ENCODE data around the gene EARS2.
"Not testable (repeated sequence)": the region's sequence is repeated elsewhere in the genome, so short reads cannot be mapped to it uniquely, and the experiment has no call there.

EARS2 gene

GRCh38 chr16:23556881-23557778 is at the start of gene EARS2, which contains the start of gene UBFD1:
EARS2 (minus strand) TSS chr16:23557350; CDS start chr16:23557343, 7 bp downstream.
UBFD1 (plus strand) TSS chr16:23557727; CDS start chr16:23557743, 16 bp downstream.
- DNase-seq = peak; percentile 98

DNA sequence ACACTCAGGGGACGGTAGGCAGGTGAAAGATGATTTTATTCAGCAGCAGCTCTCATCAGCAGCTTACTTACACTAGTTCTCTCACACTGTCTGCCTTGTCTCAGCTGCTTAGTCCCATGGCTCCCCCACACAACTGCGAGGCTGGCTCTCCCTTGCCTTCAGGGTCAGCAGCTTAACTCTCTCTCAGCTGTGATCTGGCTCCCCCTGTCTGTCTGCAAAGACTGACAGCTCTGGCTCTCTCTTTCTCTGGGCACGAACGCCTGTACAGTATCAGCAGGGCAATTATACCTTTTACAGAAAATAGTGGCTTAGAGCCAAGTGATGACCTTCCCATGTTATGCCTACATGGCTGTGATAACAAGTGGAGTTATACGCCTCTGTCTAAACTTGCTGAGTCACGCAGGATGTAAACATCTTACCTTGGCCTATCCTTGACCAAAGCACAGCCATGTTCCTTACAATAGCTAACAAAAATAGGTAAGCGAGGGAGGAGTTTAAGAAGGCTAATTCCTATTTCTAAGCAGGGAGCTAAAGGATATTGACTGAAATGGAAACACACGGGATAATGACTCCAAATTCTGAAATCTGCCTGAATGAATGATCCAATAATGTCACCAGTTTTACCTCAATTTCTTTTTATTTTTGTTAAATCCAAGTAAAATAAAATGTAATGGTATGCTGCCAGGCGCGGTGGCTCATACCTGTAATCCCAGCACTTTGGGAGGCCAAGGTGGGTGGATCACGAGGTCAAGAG is 40.0 kb upstream of the EARS2 start:
- DNase-seq = peak; percentile 37

DNA sequence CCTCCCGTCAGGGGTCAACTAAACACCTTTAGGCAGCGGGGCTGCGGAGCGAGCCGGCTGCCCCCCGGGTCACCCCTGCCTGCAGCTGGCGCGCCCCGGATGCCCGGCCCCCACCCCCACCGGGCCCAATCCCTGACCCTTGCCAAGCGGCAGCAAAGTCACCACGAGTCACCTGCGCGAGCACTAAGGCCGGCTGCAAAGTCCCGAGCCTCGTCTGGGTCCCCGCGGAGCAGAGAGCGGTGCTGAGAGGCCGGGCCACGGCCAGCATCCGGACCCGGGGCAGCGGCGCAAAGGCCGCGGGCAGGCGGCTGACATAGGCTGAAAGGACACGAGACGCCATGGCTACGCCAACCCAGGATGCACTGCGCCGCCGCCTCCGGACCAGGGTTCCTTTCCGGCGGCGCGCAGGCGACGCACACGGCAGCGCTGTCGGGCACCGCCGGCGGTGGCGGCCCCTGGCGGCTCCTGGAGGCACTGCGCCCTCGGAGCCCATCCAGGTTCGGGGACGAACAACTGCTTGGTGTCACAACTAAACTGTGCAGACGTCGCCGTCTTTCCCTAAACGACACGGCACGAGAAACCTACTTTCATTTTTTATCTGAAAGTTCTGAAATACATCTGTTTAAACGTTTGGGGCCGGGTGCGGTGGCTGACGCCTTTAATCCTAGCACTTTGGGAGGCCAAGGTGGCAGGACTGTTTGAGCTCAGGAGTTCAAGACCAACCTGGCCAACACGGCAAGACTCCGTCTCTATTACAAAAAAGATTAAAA is 39.0 kb upstream of the EARS2 start, which contains the start of gene NDUFAB1:
Gene NDUFAB1, minus strand, starts transcription at position 366 of the 770 bp plus-strand sequence. Its CDS starts 26 bp downstream, at position 340.
- peak; percentile 76 for DNase-seq

- peak; percentile 5 for DNase-seq
Measured at GRCh38 chr16:23595246-23595950, 38.2 kb upstream of the EARS2 start.

GRCh38 chr16:23594186-23594585 is 37.0 kb upstream of the EARS2 start:
- DNase-seq = no peak

- DNase-seq = no peak
Measured at GRCh38 chr16:23590181-23590580, 33.0 kb upstream of the EARS2 start.

GRCh38 chr16:23587726-23588125 is 30.6 kb upstream of the EARS2 start:
- no peak for DNase-seq

DNA sequence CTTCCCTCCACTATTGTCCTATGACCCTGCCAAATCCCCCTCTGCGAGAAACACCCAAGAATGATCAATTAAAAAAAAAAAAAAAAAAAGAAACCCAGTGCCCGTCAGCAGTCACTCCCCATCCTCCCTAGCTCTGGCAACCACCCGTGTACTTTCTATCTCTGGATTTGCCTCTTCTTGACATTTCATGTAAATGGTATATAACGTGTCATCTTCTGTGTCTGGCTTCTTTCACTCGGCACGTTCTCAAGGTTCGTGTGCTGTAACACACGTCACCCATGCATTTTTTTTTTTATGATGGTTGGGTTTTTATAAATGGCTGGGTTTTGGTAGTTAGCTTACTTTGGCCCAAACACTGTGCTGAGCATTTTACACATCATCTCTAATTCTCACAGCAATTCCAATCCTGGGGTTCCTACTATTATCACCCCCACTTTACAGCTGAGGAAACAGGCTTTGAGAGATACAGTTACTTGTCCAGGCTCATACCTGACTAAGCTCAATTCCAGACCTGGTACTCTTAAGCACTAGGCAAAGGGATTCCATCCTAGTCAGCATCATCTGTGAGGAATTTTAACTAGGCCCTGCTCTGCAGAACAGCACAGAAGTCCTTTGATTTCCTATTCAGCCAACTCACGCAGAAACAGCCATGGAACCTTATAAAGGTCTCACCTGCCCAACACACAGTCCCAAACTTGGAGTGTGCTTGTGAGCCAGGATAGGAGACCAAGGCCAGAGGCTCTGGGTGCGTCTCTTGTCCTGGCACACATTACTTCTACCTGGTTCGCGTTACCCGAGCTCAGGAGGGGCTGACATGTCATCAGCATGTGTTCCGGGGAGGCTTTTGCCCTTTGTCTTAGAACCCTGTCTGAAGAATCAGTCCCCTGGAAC is 27.3 kb upstream of the EARS2 start:
- DNase-seq = no peak

- not testable (repeated sequence) for DNase-seq
Measured at GRCh38 chr16:23583271-23583670, 26.1 kb upstream of the EARS2 start.

DNA sequence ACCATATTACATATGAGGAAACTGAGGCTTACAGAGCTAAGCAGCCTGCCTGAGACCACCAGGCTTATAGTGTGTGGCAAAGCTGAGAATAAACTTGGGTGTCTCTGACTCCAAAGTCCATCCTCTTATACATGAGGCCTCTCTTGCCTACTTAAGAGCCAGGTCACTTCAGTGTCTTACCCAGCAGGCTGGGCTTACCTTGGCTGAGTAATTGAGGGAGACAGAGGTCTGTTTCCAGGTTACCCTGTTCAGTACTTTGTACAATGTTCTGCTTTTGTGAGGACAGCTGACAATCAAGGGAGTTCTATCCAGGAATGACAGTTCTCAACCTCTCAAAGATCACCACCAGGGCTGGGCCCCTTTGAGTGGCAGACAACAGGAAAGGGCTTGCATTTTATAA is 24.6 kb upstream of the EARS2 start:
- DNase-seq = no peak

DNA sequence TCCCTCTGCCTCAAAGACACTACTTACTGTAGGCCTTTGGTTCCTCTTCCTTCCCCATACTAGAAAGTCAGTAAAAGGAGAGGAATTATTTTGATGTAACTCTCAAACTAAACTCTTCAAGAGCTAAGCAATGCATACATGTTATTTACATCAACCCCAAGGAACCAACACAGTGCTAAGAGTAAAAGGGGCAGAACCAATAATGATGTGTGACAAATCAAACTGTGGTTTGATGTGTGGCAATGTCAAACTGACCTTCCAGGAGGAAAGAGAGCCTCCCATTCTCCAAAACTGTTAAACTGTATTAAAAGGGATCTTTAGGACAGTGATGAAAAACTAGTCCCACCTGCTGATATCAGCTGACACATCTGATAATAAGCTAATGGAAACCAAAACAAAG is 23.2 kb upstream of the EARS2 start:
- DNase-seq = no peak

GRCh38 chr16:23579371-23579770 is 22.2 kb upstream of the EARS2 start:
- no peak for DNase-seq

GRCh38 chr16:23578101-23578830 is 21.1 kb upstream of the EARS2 start:
- DNase-seq = no peak

GRCh38 chr16:23577493-23577892 is 20.3 kb upstream of the EARS2 start:
- DNase-seq = no peak

DNA sequence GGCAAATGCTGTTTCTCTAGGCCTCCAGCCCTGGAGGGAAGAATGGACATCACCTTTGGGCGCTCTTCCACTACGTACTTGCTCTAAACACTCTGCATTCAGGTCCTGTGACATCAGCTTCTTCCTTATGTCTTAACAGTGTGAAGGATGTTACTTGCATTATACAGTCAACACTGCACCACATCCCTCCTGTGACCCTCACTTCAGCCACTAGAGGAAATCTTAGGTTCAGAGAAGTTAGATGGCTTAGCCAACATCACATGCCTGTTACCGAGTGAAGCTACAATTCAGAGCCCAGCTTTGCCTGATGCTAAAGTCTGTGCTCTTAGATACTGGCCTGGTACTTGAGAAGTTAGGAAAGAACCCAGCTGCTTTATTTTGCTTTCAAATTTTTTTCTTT is 18.7 kb upstream of the EARS2 start:
- DNase-seq = no peak

DNA sequence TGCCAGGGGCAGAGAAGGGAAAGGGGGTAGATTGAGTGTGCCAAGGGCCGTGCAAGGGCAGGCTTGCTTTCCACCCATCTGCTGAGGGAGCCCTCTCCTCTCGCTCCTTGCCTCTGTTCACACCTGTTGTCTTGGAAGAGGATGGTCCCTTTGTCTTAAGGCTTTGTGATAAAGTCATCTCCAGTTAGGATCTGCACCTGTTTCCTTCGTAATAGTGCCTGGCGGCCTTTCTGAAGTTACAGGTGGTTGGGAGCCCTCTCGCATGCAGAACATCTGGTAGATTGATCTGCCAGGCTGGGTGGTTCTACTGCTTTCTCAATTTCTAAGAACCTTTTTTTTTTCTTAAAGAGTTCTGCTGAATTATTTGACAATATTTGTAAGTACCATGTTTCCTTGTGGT is 16.7 kb upstream of the EARS2 start:
- no peak for DNase-seq

- DNase-seq = no peak
Measured at GRCh38 chr16:23572394-23572793, 15.2 kb upstream of the EARS2 start.

GRCh38 chr16:23571895-23572294 is 14.7 kb upstream of the EARS2 start:
- DNase-seq = no peak

- no peak for DNase-seq
Measured at GRCh38 chr16:23570992-23571632, 14.0 kb upstream of the EARS2 start.

DNA sequence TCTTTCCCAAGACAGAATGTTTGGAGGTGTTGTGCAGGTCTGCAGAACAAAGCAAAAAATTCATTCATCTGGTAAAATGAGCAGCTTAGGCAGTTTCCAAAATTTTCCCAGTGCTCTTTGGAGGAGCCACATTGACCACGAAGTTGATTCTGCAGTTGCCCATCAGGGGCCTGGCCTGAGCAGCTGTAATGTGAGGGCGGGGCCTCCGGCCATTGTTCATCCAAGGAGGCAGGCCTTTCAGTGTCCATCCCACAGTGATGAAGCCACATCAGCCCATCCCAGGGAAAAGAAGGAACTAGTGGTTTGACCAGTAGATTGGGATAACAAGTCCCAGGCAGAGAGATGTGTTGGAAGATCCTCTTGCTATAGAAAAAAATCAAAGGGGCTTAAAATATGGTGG is 10.5 kb upstream of the EARS2 start:
- no peak for DNase-seq
